SK-N-SH treated with all-trans-retinoic acid at 6 μM for 48 hours (cell line): ENCODE results near the gene NSFL1C.

Experiments used
- ATAC-seq: fragments of 200-7000 bp; cut with Tn5 transposase; 3 replicates; pipeline ENCODE4 v1.9.1; 2020; ENCODE audit warnings: mild to moderate bottlenecking, moderate library complexity
- ARNTL ChIP-seq: fragments of 450-650 bp; formaldehyde crosslinking; IDR thresholded peaks from 2 replicates; pipeline ENCODE4 v1.5.0; 2020; ENCODE audit warnings: low read depth, mild to moderate bottlenecking, moderate library complexity, borderline replicate concordance
- BACH2 ChIP-seq: fragments of 250-450 bp; sonication (Bioruptor Pico); IDR thresholded peaks from 2 replicates; pipeline ENCODE4 v1.9.0; 2021; ENCODE audit warnings: mild to moderate bottlenecking, borderline replicate concordance
- CREB5 ChIP-seq: fragments of 250-450 bp; sonication (Bioruptor Pico); IDR thresholded peaks from 2 replicates; pipeline ENCODE4 v1.5.1; 2020; ENCODE audit warnings: low read depth, mild to moderate bottlenecking, moderate library complexity
- CSDC2 ChIP-seq: fragments of 250-450 bp; sonication (Bioruptor Pico); IDR thresholded peaks from 2 replicates; pipeline ENCODE4 v1.5.0; 2020; ENCODE audit warnings: mild to moderate bottlenecking, moderate library complexity
- CSRNP3 ChIP-seq: fragments of 250-450 bp; sonication (Bioruptor Pico); IDR thresholded peaks from 2 replicates; pipeline ENCODE4 v1.5.1; 2021; ENCODE audit warnings: mild to moderate bottlenecking, moderate library complexity
- ESRRG ChIP-seq: fragments of 250-450 bp; sonication (Bioruptor Pico); IDR thresholded peaks from 2 replicates; pipeline ENCODE4 v1.6.1; 2021; ENCODE audit warnings: mild to moderate bottlenecking
- GLIS3 ChIP-seq: fragments of 250-450 bp; sonication (Bioruptor Pico); IDR thresholded peaks from 2 replicates; pipeline ENCODE4 v1.5.0; 2020; ENCODE audit warnings: mild to moderate bottlenecking, moderate library complexity
- ISL1 ChIP-seq: fragments of 250-450 bp; sonication (Bioruptor Pico); IDR thresholded peaks from 2 replicates; pipeline ENCODE4 v2.1.2; 2022; ENCODE audit warnings: mild to moderate bottlenecking, moderate library complexity
- PATZ1 ChIP-seq: fragments of 250-450 bp; sonication (Bioruptor Pico); IDR thresholded peaks from 2 replicates; pipeline ENCODE4 v1.8.0; 2020; ENCODE audit warnings: mild to moderate bottlenecking, moderate library complexity, borderline replicate concordance
- POU6F1 ChIP-seq: fragments of 250-450 bp; sonication (Bioruptor Pico); IDR thresholded peaks from 2 replicates; pipeline ENCODE4 v1.8.0; 2021; ENCODE audit warnings: low read depth, mild to moderate bottlenecking, moderate library complexity, borderline replicate concordance
- PPARA ChIP-seq: fragments of 250-450 bp; sonication (Bioruptor Pico); IDR thresholded peaks from 2 replicates; pipeline ENCODE4 v1.5.0; 2020; ENCODE audit warnings: mild to moderate bottlenecking, borderline replicate concordance
- RARB ChIP-seq: fragments of 250-450 bp; sonication (Bioruptor Pico); IDR thresholded peaks from 2 replicates; pipeline ENCODE4 v1.8.0; 2021; ENCODE audit warnings: mild to moderate bottlenecking, moderate library complexity
- SNAI2 ChIP-seq: fragments of 250-450 bp; sonication (Bioruptor Pico); IDR thresholded peaks from 2 replicates; pipeline ENCODE4 v1.5.0; 2020; ENCODE audit warnings: mild to moderate bottlenecking, moderate library complexity
- TCF4 ChIP-seq: fragments of 250-450 bp; sonication (Bioruptor Pico); IDR thresholded peaks from 2 replicates; pipeline ENCODE4 v1.8.0; 2021; ENCODE audit warnings: mild to moderate bottlenecking, moderate library complexity, borderline replicate concordance
- TOX ChIP-seq: fragments of 250-450 bp; sonication (Bioruptor Pico); IDR thresholded peaks from 2 replicates; pipeline ENCODE4 v1.8.0; 2021; ENCODE audit warnings: mild to moderate bottlenecking, moderate library complexity, borderline replicate concordance
- TSHZ2 ChIP-seq: fragments of 250-450 bp; sonication (Bioruptor Pico); IDR thresholded peaks from 2 replicates; pipeline ENCODE4 v1.5.0; 2020; ENCODE audit warnings: mild to moderate bottlenecking, moderate library complexity
- ZFP30 ChIP-seq: fragments of 450-650 bp; formaldehyde crosslinking; IDR thresholded peaks from 2 replicates; pipeline ENCODE4 v1.5.0; 2022; ENCODE audit warnings: mild to moderate bottlenecking, moderate library complexity
- ZNF565 ChIP-seq: fragments of 450-650 bp; formaldehyde crosslinking; conservative IDR thresholded peaks from 2 replicates; pipeline ENCODE4 v1.5.0; 2020; ENCODE audit warnings: low read depth, mild to moderate bottlenecking, moderate library complexity
- ZNF70 ChIP-seq: fragments of 450-650 bp; formaldehyde crosslinking; IDR thresholded peaks from 2 replicates; pipeline ENCODE4 v1.5.0; 2020; ENCODE audit warnings: mild to moderate bottlenecking, moderate library complexity
- ZNF8 ChIP-seq: fragments of 450-650 bp; formaldehyde crosslinking; IDR thresholded peaks from 2 replicates; pipeline ENCODE4 v1.5.0; 2020; ENCODE audit warnings: mild to moderate bottlenecking, moderate library complexity

The NSFL1C gene

GRCh38 chr20:1426231-1426849 lies 40.3 kb downstream of the NSFL1C start (continued):
- TF ChIP-seq ISL1 (CRISPR knock-in tag) (no peak), ZNF8 (no peak), ZNF70 (CRISPR knock-in tag) (no peak), ARNTL (CRISPR knock-in tag) (no peak), ESRRG (no peak), CSRNP3 (CRISPR knock-in tag) (no peak)

- TF ChIP-seq ZFP30 (CRISPR knock-in tag) (no peak), GLIS3 (CRISPR knock-in tag) (no peak), ARNTL (CRISPR knock-in tag) (no peak), TSHZ2 (CRISPR knock-in tag) (no peak), ESRRG (no peak), SNAI2 (CRISPR knock-in tag) (no peak), CSRNP3 (CRISPR knock-in tag) (no peak), PPARA (CRISPR knock-in tag) (no peak), ISL1 (CRISPR knock-in tag) (no peak), BACH2 (CRISPR knock-in tag) (no peak), CREB5 (no peak), RARB (CRISPR knock-in tag) (no peak), ZNF70 (CRISPR knock-in tag) (no peak), CSDC2 (CRISPR knock-in tag) (no peak), POU6F1 (CRISPR knock-in tag) (no peak), TOX (CRISPR knock-in tag) (no peak), ZNF8 (no peak), ZNF565 (CRISPR knock-in tag) (no peak)
- ATAC-seq: no peak
Observed at GRCh38 chr20:1424336-1424735, 42.3 kb downstream of the NSFL1C start.

GRCh38 chr20:1423625-1424106 lies 43.0 kb downstream of the NSFL1C start:
- ATAC-seq: peak; percentile 53
- TF ChIP-seq ZNF70 (CRISPR knock-in tag) (no peak), POU6F1 (CRISPR knock-in tag) (no peak), TCF4 (no peak), CSRNP3 (CRISPR knock-in tag) (no peak), PATZ1 (CRISPR knock-in tag) (no peak), ARNTL (CRISPR knock-in tag) (no peak), RARB (CRISPR knock-in tag) (no peak), CSDC2 (CRISPR knock-in tag) (no peak), CREB5 (no peak), ESRRG (no peak), PPARA (CRISPR knock-in tag) (no peak)
